ENCODE data around the gene UBP1. TPM values are rescaled to one million over a fixed set of nuclear protein-coding genes. Genes with fewer than 3 reads are reported as not detected.
"Not testable (repeated sequence)": the region's sequence is repeated elsewhere in the genome, so short reads cannot be mapped to it uniquely, and the experiment has no call there.

UBP1 gene
- total and polyA plus RNA-seq, 4 donors, result 39.8 to 62.8 (median 51.0) TPM

DNA sequence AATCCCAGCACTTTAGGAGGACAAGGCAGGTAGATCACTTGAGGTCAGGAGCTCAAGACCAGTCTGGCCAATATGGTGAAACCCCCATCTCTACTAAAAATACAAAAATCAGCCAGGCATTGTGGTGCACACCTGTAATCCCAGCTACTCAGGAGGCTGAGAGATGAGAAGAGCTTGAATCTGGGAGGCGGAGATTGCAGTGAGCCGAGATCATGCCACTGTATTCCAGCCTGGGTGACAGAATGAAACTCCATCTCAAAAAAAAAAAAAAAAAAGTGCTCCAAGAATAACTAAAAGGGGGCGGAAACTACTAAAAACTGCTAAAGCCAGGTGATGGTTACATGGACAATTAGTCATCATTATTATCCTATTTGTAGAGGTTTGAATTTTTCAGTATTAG lies 29.4 kb downstream of the UBP1 start:
- DNase-seq; H3K27ac ChIP-seq (ENCODE audit: low read depth in 1 of 2, low read length in 2 of 2); H3K4me3 ChIP-seq (ENCODE audit: low read length in 2 of 2); H3K27me3 ChIP-seq (ENCODE audit: control insufficient read depth in 1 of 2, insufficient read depth in 2 of 2, low read length in 1 of 2); H3K4me1 ChIP-seq (ENCODE audit: control insufficient read depth in 1 of 2, insufficient read depth in 2 of 2, low read length in 2 of 2); intact Hi-C loops (cut with DNase I); H3K9me3 ChIP-seq (ENCODE audit: control insufficient read depth, low read length); ATAC-seq (ENCODE audit: low FRiP score): not testable (repeated sequence)
- H3K36me3 ChIP-seq (ENCODE audit: control insufficient read depth in 1 of 2, insufficient read depth in 2 of 2, low read length in 1 of 2), result peaks cover 12 to 13% of the 10 kb centered on the region in 2 donors
- 80 to 93% methylated on average over 3 of the region's 3 CpGs for WGBS, 2 donors

DNA sequence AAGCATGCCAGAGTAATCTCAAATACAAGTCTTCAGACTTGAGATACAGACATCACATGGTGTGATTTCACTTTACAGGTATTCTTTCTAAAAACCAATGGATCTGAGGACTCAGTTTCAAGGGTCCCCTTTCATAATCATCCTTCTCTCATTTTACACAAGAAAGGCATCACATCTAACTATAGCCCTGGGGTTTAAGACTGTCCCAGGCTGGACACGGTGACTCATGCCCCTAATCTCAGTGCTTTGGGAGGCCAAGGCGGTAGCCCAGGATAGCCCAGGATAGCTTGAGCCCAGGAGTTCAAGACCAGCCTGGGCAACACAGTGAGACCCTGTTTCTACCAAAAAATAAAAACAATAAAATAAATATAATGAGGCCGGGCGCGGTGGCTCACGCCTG lies 36.4 kb downstream of the UBP1 start:
- no peak for ATAC-seq (ENCODE audit: low FRiP score)
- intact Hi-C loops (cut with DNase I), result no loop called here
- Histone ChIP-seq H3K4me3 (ENCODE audit: low read length in 2 of 2) (no peak overlapping the region), H3K27ac (ENCODE audit: low read depth in 1 of 2, low read length in 2 of 2) (no peak overlapping the region), H3K4me1 (ENCODE audit: control insufficient read depth in 1 of 2, insufficient read depth in 2 of 2, low read length in 2 of 2) (no peaks in the 10 kb centered on the region), H3K36me3 (ENCODE audit: control insufficient read depth in 1 of 2, insufficient read depth in 2 of 2, low read length in 1 of 2) (peaks cover 10 to 16% of the 10 kb centered on the region in 2 donors), H3K9me3 (ENCODE audit: control insufficient read depth, low read length) (no peaks in the 10 kb centered on the region), H3K27me3 (ENCODE audit: control insufficient read depth in 1 of 2, insufficient read depth in 2 of 2, low read length in 1 of 2) (no peaks in the 10 kb centered on the region)
- WGBS, 2 donors, result 91 to 95% methylated on average over 6 of the region's 6 CpGs
- no peak for DNase-seq

DNA sequence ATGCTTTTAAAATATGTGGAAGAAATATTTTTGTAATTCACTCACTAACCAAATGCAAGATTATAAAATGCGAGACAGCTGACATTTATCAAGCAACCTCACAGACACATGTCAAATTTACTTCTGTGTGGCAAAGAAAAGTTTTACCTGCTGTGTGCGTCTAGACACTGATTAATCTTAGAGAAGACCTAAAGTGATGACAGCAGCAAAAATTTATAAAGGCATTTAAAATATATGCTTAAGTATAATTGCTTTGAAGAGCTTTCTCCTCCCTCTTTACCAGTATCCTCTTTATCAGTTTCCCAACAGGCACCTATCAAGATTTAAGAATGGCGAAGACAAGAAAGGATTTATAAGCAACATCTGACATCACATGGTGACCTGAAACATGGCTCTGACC lies 37.3 kb downstream of the UBP1 start:
- H3K36me3 ChIP-seq (ENCODE audit: control insufficient read depth in 1 of 2, insufficient read depth in 2 of 2, low read length in 1 of 2), result peaks cover 14 to 15% of the 10 kb centered on the region in 2 donors
- no peaks in the 10 kb centered on the region for H3K4me1 ChIP-seq (ENCODE audit: control insufficient read depth in 1 of 2, insufficient read depth in 2 of 2, low read length in 2 of 2)
- H3K4me3 ChIP-seq (ENCODE audit: low read length in 2 of 2), result no peak overlapping the region
- no peak for DNase-seq
- H3K9me3 ChIP-seq (ENCODE audit: control insufficient read depth, low read length), result no peaks in the 10 kb centered on the region
- H3K27me3 ChIP-seq (ENCODE audit: control insufficient read depth in 1 of 2, insufficient read depth in 2 of 2, low read length in 1 of 2), result no peaks in the 10 kb centered on the region
- WGBS, 2 donors, result 88 to 91% methylated on average over 3 of the region's 3 CpGs
- H3K27ac ChIP-seq (ENCODE audit: low read depth in 1 of 2, low read length in 2 of 2), result no peak overlapping the region
- intact Hi-C loops (cut with DNase I), result no loop called here
- no peak for ATAC-seq (ENCODE audit: low FRiP score)

DNA sequence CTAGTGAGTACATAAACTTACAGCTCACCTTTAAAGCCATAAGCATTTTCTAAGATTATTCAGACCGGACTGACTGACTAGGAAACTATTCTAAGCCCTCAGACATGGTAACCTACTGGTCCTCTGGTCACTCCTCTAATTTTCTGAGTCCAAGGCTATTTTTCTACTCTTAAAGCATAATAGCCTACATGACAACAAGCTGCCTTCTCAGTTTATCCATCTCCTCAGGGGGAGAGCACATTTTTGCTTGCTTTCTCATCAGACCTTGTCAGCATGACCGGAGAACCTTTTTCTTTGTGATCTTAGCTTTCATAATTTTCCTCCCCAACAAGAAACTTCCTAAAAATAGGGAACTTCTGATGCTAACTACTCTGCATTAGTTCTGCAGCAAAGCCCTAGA lies 38.4 kb downstream of the UBP1 start:
- H3K9me3 ChIP-seq (ENCODE audit: control insufficient read depth, low read length), result no peaks in the 10 kb centered on the region
- H3K4me3 ChIP-seq (ENCODE audit: low read length in 2 of 2), result no peak overlapping the region
- H3K27ac ChIP-seq (ENCODE audit: low read depth in 1 of 2, low read length in 2 of 2), result no peak overlapping the region
- H3K4me1 ChIP-seq (ENCODE audit: control insufficient read depth in 1 of 2, insufficient read depth in 2 of 2, low read length in 2 of 2), result no peaks in the 10 kb centered on the region
- intact Hi-C loops (cut with DNase I), result no loop called here
- no peak for ATAC-seq (ENCODE audit: low FRiP score)
- peaks cover 16 to 17% of the 10 kb centered on the region in 2 donors for H3K36me3 ChIP-seq (ENCODE audit: control insufficient read depth in 1 of 2, insufficient read depth in 2 of 2, low read length in 1 of 2)
- no peak for DNase-seq
- no peaks in the 10 kb centered on the region for H3K27me3 ChIP-seq (ENCODE audit: control insufficient read depth in 1 of 2, insufficient read depth in 2 of 2, low read length in 1 of 2)
- 75 to 79% methylated on average over 2 of the region's 2 CpGs for WGBS, 2 donors

DNA sequence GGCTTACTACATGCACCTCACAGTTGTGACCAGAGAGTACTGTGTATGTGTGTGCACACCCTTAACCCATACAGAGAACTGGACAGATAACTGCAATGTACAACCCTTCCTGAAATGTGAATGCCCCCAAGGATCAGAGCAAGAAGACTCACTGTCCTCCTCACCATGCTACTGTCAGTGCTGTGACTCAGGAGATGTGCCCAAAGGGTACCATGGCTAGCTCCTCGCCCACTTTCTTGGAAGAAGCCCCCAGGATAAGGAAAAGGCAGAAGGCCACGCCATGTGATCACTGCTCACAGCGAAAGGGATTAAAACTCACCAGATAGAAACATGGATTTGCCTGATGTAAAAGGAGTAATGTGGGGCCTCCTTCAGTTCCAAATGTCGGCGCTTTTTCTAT lies 41.8 kb downstream of the UBP1 start:
- no peak overlapping the region for H3K4me3 ChIP-seq (ENCODE audit: low read length in 2 of 2)
- no peaks in the 10 kb centered on the region for H3K4me1 ChIP-seq (ENCODE audit: control insufficient read depth in 1 of 2, insufficient read depth in 2 of 2, low read length in 2 of 2)
- DNase-seq, result no peak
- peaks cover 15 to 20% of the 10 kb centered on the region in 2 donors for H3K36me3 ChIP-seq (ENCODE audit: control insufficient read depth in 1 of 2, insufficient read depth in 2 of 2, low read length in 1 of 2)
- no peaks in the 10 kb centered on the region for H3K27me3 ChIP-seq (ENCODE audit: control insufficient read depth in 1 of 2, insufficient read depth in 2 of 2, low read length in 1 of 2)
- no peak overlapping the region for H3K27ac ChIP-seq (ENCODE audit: low read depth in 1 of 2, low read length in 2 of 2)
- intact Hi-C loops (cut with DNase I), result no loop called here
- no peak for ATAC-seq (ENCODE audit: low FRiP score)
- H3K9me3 ChIP-seq (ENCODE audit: control insufficient read depth, low read length), result no peaks in the 10 kb centered on the region
- 94 to 95% methylated on average over 5 of the region's 5 CpGs for WGBS, 2 donors

DNA sequence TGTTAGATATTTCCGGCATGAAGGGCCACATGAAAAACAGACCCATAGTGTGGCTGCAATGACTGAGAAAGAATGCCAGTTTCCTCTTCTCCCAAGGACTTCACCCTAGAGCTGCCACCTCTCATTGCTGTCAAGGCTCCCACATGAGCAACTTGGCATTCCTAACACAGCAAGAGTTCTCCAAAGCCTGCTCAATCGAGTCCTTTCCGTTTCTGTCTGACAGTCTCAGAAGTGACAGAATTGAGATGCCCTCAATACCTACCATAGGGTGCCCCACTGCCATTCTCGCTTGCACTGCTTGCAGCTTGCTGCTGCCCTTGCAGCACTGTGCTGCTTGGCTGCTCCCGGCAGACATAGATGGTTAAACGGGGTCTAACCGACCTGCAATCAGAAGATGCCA lies 44.3 kb downstream of the UBP1 start:
- WGBS, 2 donors, result 75 to 76% methylated on average over 7 of the region's 7 CpGs
- peaks cover 0 to 3% of the 10 kb centered on the region in 2 donors for H3K4me1 ChIP-seq (ENCODE audit: control insufficient read depth in 1 of 2, insufficient read depth in 2 of 2, low read length in 2 of 2)
- DNase-seq (no peak), ATAC-seq (ENCODE audit: low FRiP score) (no peak)
- intact Hi-C loops (cut with DNase I), result no loop called here
- H3K27ac ChIP-seq (ENCODE audit: low read depth in 1 of 2, low read length in 2 of 2), result no peak overlapping the region
- no peaks in the 10 kb centered on the region for H3K27me3 ChIP-seq (ENCODE audit: control insufficient read depth in 1 of 2, insufficient read depth in 2 of 2, low read length in 1 of 2)
- H3K36me3 ChIP-seq (ENCODE audit: control insufficient read depth in 1 of 2, insufficient read depth in 2 of 2, low read length in 1 of 2), result peaks cover 5 to 16% of the 10 kb centered on the region in 2 donors
- H3K9me3 ChIP-seq (ENCODE audit: control insufficient read depth, low read length), result no peaks in the 10 kb centered on the region
- H3K4me3 ChIP-seq (ENCODE audit: low read length in 2 of 2), result no peak overlapping the region

DNA sequence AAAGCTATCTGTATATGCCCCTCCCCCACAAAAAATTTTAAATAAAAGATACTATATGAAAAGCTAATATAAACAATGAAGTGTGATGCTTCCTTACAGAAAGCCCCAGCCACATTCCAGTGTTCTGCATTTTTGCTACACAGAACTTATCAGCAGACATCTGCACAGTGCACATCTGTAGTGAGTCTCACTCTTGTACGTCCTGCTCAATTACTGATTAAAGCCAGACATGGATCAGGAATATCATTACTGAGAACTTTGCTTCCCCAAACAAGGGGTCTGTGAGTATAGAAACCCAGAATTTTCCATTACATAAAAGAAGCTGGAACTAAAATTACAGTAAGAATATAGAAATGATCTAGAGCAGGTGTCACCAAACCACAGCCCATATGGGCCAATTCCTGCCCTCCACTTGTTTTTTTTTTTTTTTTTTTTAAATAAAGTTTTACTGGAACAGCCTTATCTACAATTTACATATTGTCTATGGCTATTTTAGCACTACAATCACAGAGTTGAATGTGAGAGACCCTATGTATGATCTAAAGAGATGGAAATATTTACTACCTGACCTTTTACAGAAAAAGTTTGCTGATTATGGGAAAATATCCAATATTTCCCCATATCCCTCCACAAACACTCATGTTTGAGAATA lies 45.7 kb downstream of the UBP1 start:
- Histone ChIP-seq H3K36me3 (ENCODE audit: control insufficient read depth in 1 of 2, insufficient read depth in 2 of 2, low read length in 1 of 2) (peaks cover 5 to 19% of the 10 kb centered on the region in 2 donors), H3K4me3 (ENCODE audit: low read length in 2 of 2) (no peak overlapping the region), H3K4me1 (ENCODE audit: control insufficient read depth in 1 of 2, insufficient read depth in 2 of 2, low read length in 2 of 2) (peaks cover 0 to 3% of the 10 kb centered on the region in 2 donors), H3K27ac (ENCODE audit: low read depth in 1 of 2, low read length in 2 of 2) (no peak overlapping the region), H3K9me3 (ENCODE audit: control insufficient read depth, low read length) (no peaks in the 10 kb centered on the region), H3K27me3 (ENCODE audit: control insufficient read depth in 1 of 2, insufficient read depth in 2 of 2, low read length in 1 of 2) (no peaks in the 10 kb centered on the region)
- WGBS, 2 donors, result 81 to 85% methylated on average over 1 of the region's 1 CpG
- intact Hi-C loops (cut with DNase I), result loop anchor here in 1 of 2 donors (5.0 kb wide), 1 partner anchor 38 kb away; no protein-coding TSS in a partner anchor
- ATAC-seq (ENCODE audit: low FRiP score) (no peak), DNase-seq (no peak)

DNA sequence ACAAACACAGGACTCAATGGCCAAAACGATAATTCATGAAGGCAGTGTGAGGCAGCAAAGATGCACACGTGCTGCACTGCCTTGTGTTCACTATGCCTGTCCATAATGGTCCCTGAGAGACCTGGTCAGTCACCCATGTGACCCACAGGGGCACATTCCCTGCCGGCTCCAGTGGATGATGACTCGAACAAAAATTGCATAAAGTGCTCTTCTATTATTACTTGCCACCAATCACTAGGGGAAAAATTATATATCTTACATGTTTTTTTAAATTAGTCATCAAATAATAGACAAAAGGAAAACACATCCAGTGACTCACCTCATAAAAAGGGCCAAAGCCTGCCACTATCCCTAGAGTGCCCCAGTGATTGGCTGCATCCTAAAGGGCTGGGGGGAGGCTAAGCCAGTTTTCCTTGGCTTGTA lies 47.5 kb downstream of the UBP1 start:
- Histone ChIP-seq H3K36me3 (ENCODE audit: control insufficient read depth in 1 of 2, insufficient read depth in 2 of 2, low read length in 1 of 2) (peaks cover 11 to 13% of the 10 kb centered on the region in 2 donors), H3K9me3 (ENCODE audit: control insufficient read depth, low read length) (no peaks in the 10 kb centered on the region), H3K4me1 (ENCODE audit: control insufficient read depth in 1 of 2, insufficient read depth in 2 of 2, low read length in 2 of 2) (peaks cover 0 to 3% of the 10 kb centered on the region in 2 donors), H3K4me3 (ENCODE audit: low read length in 2 of 2) (no peak overlapping the region), H3K27me3 (ENCODE audit: control insufficient read depth in 1 of 2, insufficient read depth in 2 of 2, low read length in 1 of 2) (no peaks in the 10 kb centered on the region), H3K27ac (ENCODE audit: low read depth in 1 of 2, low read length in 2 of 2) (no peak overlapping the region)
- whole genome bisulfite sequencing, 2 donors, result 9 to 14% methylated on average over 4 of the region's 4 CpGs
- intact Hi-C loops (cut with DNase I), result loop anchor here in 1 of 2 donors (5.0 kb wide), 1 partner anchor 40 kb away; no protein-coding TSS in a partner anchor
- ATAC-seq (ENCODE audit: low FRiP score) (no peak), DNase-seq (peak in 1 of 2 donors; percentile 52)

DNA sequence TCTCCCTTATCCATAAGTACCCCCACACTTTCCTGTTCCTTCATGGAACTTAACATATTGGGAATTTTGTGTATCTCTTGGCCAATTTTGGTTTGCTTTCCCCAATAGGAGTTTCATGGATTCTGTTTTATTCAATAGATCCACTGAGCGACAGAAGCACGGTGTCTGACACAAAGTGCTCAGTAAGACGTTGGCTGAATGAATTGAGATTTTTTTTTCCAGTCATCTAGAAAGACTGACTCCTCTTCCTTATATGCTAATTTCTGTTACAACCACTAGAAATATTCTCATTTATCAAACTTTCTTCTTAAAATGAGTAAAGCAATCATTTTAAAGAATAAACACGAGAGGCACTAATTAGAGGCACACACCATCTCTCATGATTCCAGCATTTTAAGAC lies 48.1 kb downstream of the UBP1 start:
- Histone ChIP-seq H3K27me3 (ENCODE audit: control insufficient read depth in 1 of 2, insufficient read depth in 2 of 2, low read length in 1 of 2) (no peaks in the 10 kb centered on the region), H3K27ac (ENCODE audit: low read depth in 1 of 2, low read length in 2 of 2) (peak overlapping the region in 1 of 2 donors; percentile 8), H3K9me3 (ENCODE audit: control insufficient read depth, low read length) (no peaks in the 10 kb centered on the region), H3K4me1 (ENCODE audit: control insufficient read depth in 1 of 2, insufficient read depth in 2 of 2, low read length in 2 of 2) (peaks cover 0 to 3% of the 10 kb centered on the region in 2 donors), H3K36me3 (ENCODE audit: control insufficient read depth in 1 of 2, insufficient read depth in 2 of 2, low read length in 1 of 2) (peaks cover 10 to 11% of the 10 kb centered on the region in 2 donors), H3K4me3 (ENCODE audit: low read length in 2 of 2) (no peak overlapping the region)
- WGBS, 2 donors, result 88 to 89% methylated on average over 4 of the region's 4 CpGs
- intact Hi-C loops (cut with DNase I), result loop anchor here in 1 of 2 donors (5.0 kb wide), 1 partner anchor 40 kb away; no protein-coding TSS in a partner anchor
- ATAC-seq (ENCODE audit: low FRiP score) (no peak), DNase-seq (no peak)
